HepG2 (cell line): Measurements from ENCODE around the gene TSNAX.

Experiments
- CHD2 ChIP-seq: IDR thresholded peaks from 2 replicates; pipeline ENCODE4 v1.6.1; 2011; ENCODE audit warnings: low read depth, low read length, improper control_type of control experiment
- ELF1 ChIP-seq: sonication (generic); formaldehyde crosslinking; IDR thresholded peaks from 2 replicates; pipeline ENCODE4 v1.4.0; 2020; ENCODE audit warnings: missing genetic modification reagents
- JUN ChIP-seq: sonication (generic); formaldehyde crosslinking; IDR thresholded peaks from 2 replicates; pipeline ENCODE4 v1.4.0; 2020; ENCODE audit warnings: mild to moderate bottlenecking, missing genetic modification reagents
- NCOA1 ChIP-seq: sonication (generic); formaldehyde crosslinking; IDR thresholded peaks from 2 replicates; pipeline ENCODE4 v1.9.0; 2021; ENCODE audit warnings: missing genetic modification reagents
- NCOA2 ChIP-seq: sonication (generic); formaldehyde crosslinking; IDR thresholded peaks from 2 replicates; pipeline ENCODE4 v1.8.0; 2022; ENCODE audit warnings: inconsistent platforms
- NFIC ChIP-seq: IDR thresholded peaks from 2 replicates; pipeline ENCODE4 v1.6.1; 2012; ENCODE audit warnings: mild to moderate bottlenecking, low read length, inconsistent platforms
- POLR2G ChIP-seq: fragments of 200-400 bp; formaldehyde crosslinking; IDR thresholded peaks from 2 replicates; pipeline ENCODE4 v1.6.1; 2018; ENCODE audit warnings: mild to moderate bottlenecking, low read depth, low read length, moderate library complexity
- TEAD2 ChIP-seq: sonication (generic); formaldehyde crosslinking; IDR thresholded peaks from 2 replicates; pipeline ENCODE4 v1.9.0; 2021; ENCODE audit warnings: missing genetic modification reagents
- ZNF263 ChIP-seq: sonication (generic); formaldehyde crosslinking; IDR thresholded peaks from 2 replicates; pipeline ENCODE4 v1.4.0; 2020; ENCODE audit warnings: missing genetic modification reagents
- ZNF549 ChIP-seq: sonication (generic); formaldehyde crosslinking; IDR thresholded peaks from 2 replicates; pipeline ENCODE4 v1.5.0; 2020; ENCODE audit warnings: missing genetic modification reagents
- ZNF782 ChIP-seq: sonication (generic); formaldehyde crosslinking; IDR thresholded peaks from 2 replicates; pipeline ENCODE4 v1.4.0; 2020; ENCODE audit warnings: missing genetic modification reagents, mild to moderate bottlenecking, borderline replicate concordance
- ZNF850 ChIP-seq: sonication (generic); formaldehyde crosslinking; conservative IDR thresholded peaks from 2 replicates; pipeline ENCODE4 v1.9.0; 2021; ENCODE audit warnings: mild to moderate bottlenecking, missing genetic modification reagents

GRCh38 chr1:231519166-231519565 lies 9.3 kb upstream of the TSNAX start:
- TF ChIP-seq NFIC (no peak), NCOA2 (CRISPR knock-in tag) (no peak), ZNF850 (CRISPR knock-in tag) (no peak), JUN (CRISPR knock-in tag) (no peak), TEAD2 (CRISPR knock-in tag) (no peak), CHD2 (no peak), ZNF263 (CRISPR knock-in tag) (no peak), ZNF782 (no peak), ELF1 (CRISPR knock-in tag) (no peak), POLR2G (no peak), NCOA1 (CRISPR knock-in tag) (no peak), ZNF549 (CRISPR knock-in tag) (no peak)
